ENCODE measurements around the gene GPR179. TPM values are rescaled to one million over a fixed set of nuclear protein-coding genes. Genes with fewer than 3 reads are reported as not detected.
A peak's percentile ranks its signal among the peaks of the same experiment; 100 is the strongest.

GPR179 gene
- polyA plus RNA-seq, 1 donor (not counting 4 experiments of a cell fraction or from before 2014, with no cell fraction given) = 0.01 TPM

- no peak overlapping the region for H3K27ac ChIP-seq (ENCODE audit: control insufficient read depth, insufficient read depth, low read length)
- TF ChIP-seq CTCF (optimal IDR thresholded peaks at IDR 0.05 in 1 of 3, IDR thresholded peaks at IDR 0.05 in 1 of 3, conservative IDR thresholded peaks at IDR 0.05 in 1 of 3; ENCODE audit: extremely low read depth in 1 of 3, insufficient read depth in 2 of 3, low read length in 3 of 3) (no peak), EZH2 (IDR thresholded peaks at IDR 0.05; ENCODE audit: low read length) (no peak)
- H3K9me1 ChIP-seq (ENCODE audit: control insufficient read depth, extremely low read depth, insufficient read depth, low read length) = no peaks in the 10 kb centered on the region
- FAIRE-seq (no peak), DNase-seq (ENCODE audit: low read depth, low spot score) (no peak)
- H4K20me1 ChIP-seq (ENCODE audit: control insufficient read depth, extremely low read depth, insufficient read depth, low read length) = no peaks in the 10 kb centered on the region
- peaks cover 0 to 2% of the 10 kb centered on the region in 2 experiments for H3K36me3 ChIP-seq (ENCODE audit: control insufficient read depth in 2 of 2, extremely low read depth in 1 of 2, insufficient read depth in 2 of 2, low read length in 2 of 2)
- H2AFZ ChIP-seq (ENCODE audit: control insufficient read depth, low read length) = no peak overlapping the region
- H3K9ac ChIP-seq (ENCODE audit: control insufficient read depth, extremely low read depth, insufficient read depth, low read length) = peak overlapping the region; percentile 65
- H3K9me3 ChIP-seq (ENCODE audit: control insufficient read depth, low read depth, low read length) = no peaks in the 10 kb centered on the region
- peak overlapping the region; percentile 67 to 72 (median 71) for H3K4me3 ChIP-seq (ENCODE audit: control insufficient read depth in 2 of 3, extremely low read depth in 1 of 3, insufficient read depth in 2 of 3, low read depth in 1 of 3, low read length in 3 of 3)
- H3K4me2 ChIP-seq (ENCODE audit: control insufficient read depth, extremely low read depth, insufficient read depth, low read depth, low read length) = peak overlapping the region; percentile 92
- dilution Hi-C loops (cut with MboI; ENCODE audit: extremely low pct_ligation_motif_present, low sequenced_read_pairs) = no loop called here
- H3K4me1 ChIP-seq (ENCODE audit: control insufficient read depth, extremely low read depth, insufficient read depth, low read length) = peaks cover 11% of the 10 kb centered on the region
- no peaks in the 10 kb centered on the region for H3K27me3 ChIP-seq (ENCODE audit: control insufficient read depth, extremely low read depth, insufficient read depth, low read length)
- H3K79me2 ChIP-seq (ENCODE audit: control insufficient read depth, insufficient read depth, low read length) = peaks cover 14% of the 10 kb centered on the region
Measured at GRCh38 chr17:38352245-38353085, 8.7 kb upstream of the GPR179 start.

GRCh38 chr17:38351412-38352222 lies 7.9 kb upstream of the GPR179 start, which contains the start of gene SOCS7:
Gene SOCS7, plus strand, starts transcription at chr17:38351844. Its CDS starts 209 bp downstream, at chr17:38352053.
- dilution Hi-C loops (cut with MboI; ENCODE audit: extremely low pct_ligation_motif_present, low sequenced_read_pairs) = no loop called here
- H3K4me1 ChIP-seq (ENCODE audit: control insufficient read depth, extremely low read depth, insufficient read depth, low read length) = peaks cover 11% of the 10 kb centered on the region

More at GRCh38 chr17:38351412-38352222, 7.9 kb upstream of the GPR179 start, which contains the start of gene SOCS7:
- H3K9me1 ChIP-seq (ENCODE audit: control insufficient read depth, extremely low read depth, insufficient read depth, low read length) = no peaks in the 10 kb centered on the region
- H3K79me2 ChIP-seq (ENCODE audit: control insufficient read depth, insufficient read depth, low read length) = peaks cover 14% of the 10 kb centered on the region
- FAIRE-seq = no peak
- H3K36me3 ChIP-seq (ENCODE audit: control insufficient read depth in 2 of 2, extremely low read depth in 1 of 2, insufficient read depth in 2 of 2, low read length in 2 of 2) = peaks cover 0 to 2% of the 10 kb centered on the region in 2 experiments
- DNase-seq (ENCODE audit: low read depth, low spot score) = peak; percentile 32
- H3K9ac ChIP-seq (ENCODE audit: control insufficient read depth, extremely low read depth, insufficient read depth, low read length) = peak within 1 kb of the TSS; percentile 83
- H3K27me3 ChIP-seq (ENCODE audit: control insufficient read depth, extremely low read depth, insufficient read depth, low read length) = no peaks in the 10 kb centered on the region
- peak within 1 kb of the TSS; percentile 67 to 78 (median 72) for H3K4me3 ChIP-seq (ENCODE audit: control insufficient read depth in 2 of 3, extremely low read depth in 1 of 3, insufficient read depth in 2 of 3, low read depth in 1 of 3, low read length in 3 of 3)
- H2AFZ ChIP-seq (ENCODE audit: control insufficient read depth, low read length) = peak within 1 kb of the TSS; percentile 95
- TF ChIP-seq EZH2 (IDR thresholded peaks at IDR 0.05; ENCODE audit: low read length) = no peak
- TF ChIP-seq CTCF (optimal IDR thresholded peaks at IDR 0.05 in 1 of 3, IDR thresholded peaks at IDR 0.05 in 1 of 3, conservative IDR thresholded peaks at IDR 0.05 in 1 of 3; ENCODE audit: extremely low read depth in 1 of 3, insufficient read depth in 2 of 3, low read length in 3 of 3) = no peak
- H3K27ac ChIP-seq (ENCODE audit: control insufficient read depth, insufficient read depth, low read length) = peak within 1 kb of the TSS; percentile 76
- no peaks in the 10 kb centered on the region for H4K20me1 ChIP-seq (ENCODE audit: control insufficient read depth, extremely low read depth, insufficient read depth, low read length)
- H3K4me2 ChIP-seq (ENCODE audit: control insufficient read depth, extremely low read depth, insufficient read depth, low read depth, low read length) = peak within 1 kb of the TSS; percentile 95
- no peaks in the 10 kb centered on the region for H3K9me3 ChIP-seq (ENCODE audit: control insufficient read depth, low read depth, low read length)
